Hematopoietic multipotent progenitor cell treated with erythropoietin and hydrocortisone succinate and interleukin-3 and kit ligand, for 15 days (in vitro differentiated cells): Measurements from ENCODE around the gene MROH7.

ENCODE experiments used
- DNase-seq: peaks from one replicate; pipeline ENCODE4 v3.0.0-alpha.2; 2015; ENCODE audit warnings: low spot score

The MROH7 gene

DNA sequence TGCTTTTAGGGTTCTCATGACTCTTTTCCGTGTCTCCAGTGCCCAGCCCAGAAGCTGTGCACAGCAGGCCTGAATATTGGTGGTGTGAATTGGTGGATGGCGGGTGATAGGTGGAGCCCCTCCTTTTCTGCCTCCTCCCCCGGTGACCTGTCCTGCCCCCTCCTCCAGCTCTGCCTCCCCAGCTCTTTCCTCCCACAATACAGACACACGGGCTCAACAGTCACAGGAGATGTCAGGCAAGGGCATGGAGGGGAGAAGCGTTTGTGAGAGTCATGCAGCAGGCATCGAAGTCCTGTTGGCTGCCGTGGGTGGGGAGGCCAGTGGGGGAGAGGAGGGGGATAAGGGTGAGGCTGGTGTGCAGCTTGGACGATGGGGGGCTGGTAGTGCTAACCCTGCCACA lies 56.8 kb downstream of the MROH7 start:
- DNase-seq = no peak

DNA sequence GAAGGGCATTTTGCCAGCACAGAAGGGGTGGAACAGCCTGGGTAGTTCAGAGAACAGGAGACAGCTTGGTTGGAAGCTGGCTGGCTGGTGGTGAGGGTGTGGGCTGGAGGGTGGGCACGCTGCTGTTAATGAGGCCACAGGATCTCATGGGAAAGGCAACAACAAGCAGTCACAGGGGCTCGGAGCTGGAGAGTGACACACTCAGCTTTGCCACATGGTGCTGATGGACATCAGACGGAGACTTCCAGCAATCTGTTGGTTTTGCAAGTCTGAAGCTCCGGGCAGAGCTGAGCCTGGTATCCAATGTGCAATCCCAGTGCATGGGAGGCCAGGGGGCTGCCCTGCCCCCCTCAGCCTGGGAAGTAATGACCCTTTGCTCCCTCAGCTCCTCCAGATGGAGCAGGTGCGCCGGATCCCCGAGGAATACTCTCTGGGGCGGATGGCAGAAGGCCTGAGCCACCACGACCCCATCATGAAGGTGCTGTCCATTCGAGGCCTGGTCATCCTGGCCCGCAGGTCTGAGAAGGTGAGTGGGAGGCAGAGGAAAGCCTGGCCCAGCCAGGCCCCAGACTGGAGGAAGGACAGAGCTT lies 58.4 kb downstream of the MROH7 start:
- no peak for DNase-seq

DNA sequence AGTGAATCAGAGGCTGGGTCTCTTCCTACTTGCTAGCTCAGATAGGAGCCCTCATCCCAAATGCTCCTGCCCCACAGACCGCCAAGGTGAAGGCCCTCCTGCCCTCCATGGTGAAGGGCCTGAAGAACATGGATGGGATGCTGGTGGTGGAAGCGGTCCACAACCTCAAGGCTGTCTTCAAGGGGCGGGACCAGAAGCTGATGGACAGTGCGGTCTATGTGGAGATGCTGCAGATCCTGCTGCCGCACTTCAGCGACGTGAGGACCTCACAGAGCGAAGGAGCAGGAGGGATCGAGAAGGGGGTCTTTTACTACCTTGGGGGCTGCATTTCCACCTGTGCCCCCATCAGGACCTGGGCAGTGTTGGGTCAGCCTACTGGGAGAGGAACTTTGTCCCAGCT lies 59.5 kb downstream of the MROH7 start:
- no peak for DNase-seq

DNA sequence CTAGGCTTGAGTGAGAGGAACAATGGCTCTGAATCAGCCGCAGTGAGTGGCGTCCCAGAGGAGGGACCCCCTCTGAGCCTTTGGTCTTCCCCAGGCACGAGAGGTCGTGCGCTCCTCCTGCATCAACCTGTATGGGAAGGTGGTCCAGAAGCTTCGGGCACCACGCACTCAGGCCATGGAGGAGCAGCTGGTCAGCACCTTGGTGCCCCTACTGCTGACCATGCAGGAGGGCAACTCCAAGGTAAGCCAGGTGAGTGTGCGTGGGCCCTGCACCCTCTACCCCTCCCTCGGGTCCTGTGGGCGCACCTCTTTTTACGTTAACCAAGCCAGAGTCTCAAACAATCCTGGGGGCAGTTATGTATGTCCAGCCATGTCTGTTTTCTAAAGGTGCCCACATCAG lies 60.4 kb downstream of the MROH7 start:
- no peak for DNase-seq

DNA sequence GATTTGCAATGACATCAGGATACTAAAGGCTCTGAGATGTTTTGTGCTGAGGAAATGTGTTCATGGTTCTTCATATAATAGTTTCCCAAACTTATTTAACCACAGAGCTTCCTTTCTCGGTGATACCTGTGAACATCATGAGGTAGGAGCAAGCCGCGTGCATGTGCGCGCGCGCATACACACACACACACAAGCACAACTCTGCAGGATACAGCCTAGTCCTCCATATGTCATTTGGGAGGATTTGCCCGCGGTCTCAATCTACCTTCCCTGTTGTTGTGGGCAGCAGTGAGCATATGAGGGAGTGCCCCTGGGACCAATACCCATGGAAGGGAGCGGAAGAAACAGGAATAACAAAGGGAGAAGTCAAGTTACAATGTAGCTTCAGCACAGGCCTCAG lies 61.9 kb downstream of the MROH7 start:
- no peak for DNase-seq

DNA sequence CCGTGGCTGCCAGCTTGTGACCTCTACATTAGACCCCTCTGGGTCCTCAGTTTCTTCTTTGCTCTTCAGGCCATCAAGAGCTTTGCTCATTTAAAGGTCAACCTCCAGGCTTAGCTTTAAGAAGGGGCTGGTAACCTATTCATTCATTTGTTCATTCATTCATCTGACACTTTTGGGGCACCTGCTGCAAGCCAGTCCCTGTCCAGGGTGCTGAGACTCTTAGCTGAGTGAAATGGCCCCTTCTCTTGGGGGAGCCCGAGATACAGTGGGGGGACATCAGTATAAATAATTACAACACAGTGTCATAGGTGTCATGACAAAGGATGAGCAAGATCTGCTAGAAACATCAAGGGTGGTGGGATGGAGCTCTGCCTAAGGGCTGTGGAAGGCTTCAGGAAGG lies 63.6 kb downstream of the MROH7 start:
- no peak for DNase-seq

DNA sequence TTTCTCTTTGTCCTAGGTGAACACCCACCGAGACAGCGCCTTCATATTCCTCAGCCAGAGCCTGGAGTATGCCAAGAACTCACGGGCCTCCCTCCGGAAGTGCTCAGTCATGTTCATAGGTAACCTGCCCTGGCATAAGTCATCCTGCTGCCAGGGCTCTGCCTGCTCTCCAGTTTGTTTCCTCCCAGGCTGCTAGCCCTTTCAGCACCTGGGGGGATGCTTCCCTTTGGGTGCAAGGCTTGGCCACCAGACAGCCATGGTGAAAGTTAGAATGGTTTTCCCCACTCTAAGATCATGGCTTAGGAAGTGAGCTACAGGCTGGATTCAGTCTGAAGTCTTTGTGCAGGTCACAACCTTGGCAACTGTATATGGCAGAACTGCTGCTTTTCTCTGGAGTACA lies 64.8 kb downstream of the MROH7 start:
- DNase-seq = no peak

DNA sequence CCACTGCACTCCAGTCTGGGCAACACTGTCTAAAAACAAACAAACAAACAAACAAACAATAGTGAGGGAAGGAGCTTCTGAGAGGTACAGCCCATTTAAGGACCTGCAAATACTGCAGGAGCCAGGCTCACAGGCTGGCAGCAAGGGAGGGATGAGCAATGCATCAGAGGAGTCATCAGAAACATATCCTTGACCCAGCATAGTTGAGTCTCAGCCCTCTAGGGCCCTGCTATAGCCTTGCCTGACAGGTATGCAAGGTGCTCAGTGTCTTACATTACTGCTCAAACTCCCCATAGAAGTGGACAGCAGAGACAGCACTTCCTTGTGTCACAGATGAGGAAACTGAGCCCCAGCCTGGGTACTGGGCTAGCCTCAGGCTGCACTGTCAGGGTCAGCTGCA lies 66.8 kb downstream of the MROH7 start:
- DNase-seq = no peak

DNA sequence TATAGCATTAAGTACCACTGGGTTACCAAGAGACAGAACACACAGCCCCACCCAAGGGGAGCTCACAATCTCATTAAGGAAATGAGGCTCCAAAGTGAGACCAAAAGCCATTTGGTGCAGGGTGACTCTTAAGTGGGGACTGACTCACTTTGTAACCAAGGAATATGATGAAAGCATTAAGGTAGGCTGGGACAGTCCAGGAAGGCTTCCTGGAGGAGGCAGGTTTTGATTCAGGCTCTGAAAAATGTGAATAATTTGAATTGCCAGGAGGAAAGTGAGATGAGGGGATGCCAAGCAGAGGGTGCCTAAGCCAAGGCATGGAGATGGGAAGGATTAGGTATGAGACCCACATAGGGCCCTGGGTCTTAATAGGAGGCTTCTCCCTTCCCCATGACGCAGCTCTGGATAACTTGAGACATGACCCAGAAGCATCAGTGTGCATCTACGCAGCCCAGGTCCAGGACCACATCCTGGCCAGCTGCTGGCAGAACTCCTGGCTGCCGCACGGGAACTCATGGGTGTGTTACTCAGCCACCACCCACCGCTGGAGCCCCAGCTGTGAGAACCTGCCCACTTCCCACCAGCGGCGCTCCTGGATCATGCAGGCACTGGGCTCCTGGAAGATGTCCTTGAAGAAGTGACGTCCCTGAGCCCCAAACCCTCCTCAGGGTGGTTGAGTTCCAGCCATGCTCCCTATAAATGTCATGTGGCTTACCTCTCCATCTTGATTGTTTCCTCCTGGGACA lies 68.1 kb downstream of the MROH7 start:
- no peak for DNase-seq

DNA sequence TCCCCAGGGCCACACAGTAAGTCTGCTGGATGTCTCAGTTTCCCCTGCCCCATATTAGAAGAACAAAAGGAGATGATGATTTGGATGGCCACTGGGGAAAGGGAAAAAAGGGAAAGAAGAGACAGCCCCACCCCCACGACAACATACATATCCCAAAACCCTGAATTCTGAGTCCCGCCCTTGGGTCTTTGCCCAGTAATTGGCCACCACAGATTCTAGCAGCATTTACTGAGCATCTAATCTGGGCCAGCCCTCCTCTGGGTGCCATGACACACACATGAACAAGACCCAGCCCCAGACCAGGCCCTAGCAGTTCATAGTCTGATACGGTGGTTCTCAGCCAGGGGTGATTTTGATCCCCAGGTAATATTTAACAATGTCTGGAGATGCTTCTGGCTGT lies 68.8 kb downstream of the MROH7 start:
- DNase-seq = no peak

DNA sequence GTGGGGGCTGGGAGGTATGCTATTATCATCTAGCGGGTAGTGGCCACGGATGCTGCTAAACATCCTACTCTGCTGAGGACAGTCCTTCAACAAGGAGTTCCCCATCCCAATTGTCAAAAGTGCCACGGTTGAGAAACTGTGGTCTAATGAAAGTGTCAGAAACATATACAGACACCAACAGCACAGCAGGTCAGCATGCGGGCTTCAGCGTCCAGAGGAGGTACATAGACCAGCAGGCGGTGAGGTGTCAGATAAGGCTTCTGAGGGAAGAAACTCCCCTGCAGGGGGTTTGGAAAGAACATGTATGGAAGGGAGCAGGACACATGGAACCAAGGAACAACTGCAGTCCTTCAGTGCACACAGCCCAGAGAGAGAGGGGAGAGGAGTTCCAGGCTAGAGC lies 69.3 kb downstream of the MROH7 start:
- no peak for DNase-seq

DNA sequence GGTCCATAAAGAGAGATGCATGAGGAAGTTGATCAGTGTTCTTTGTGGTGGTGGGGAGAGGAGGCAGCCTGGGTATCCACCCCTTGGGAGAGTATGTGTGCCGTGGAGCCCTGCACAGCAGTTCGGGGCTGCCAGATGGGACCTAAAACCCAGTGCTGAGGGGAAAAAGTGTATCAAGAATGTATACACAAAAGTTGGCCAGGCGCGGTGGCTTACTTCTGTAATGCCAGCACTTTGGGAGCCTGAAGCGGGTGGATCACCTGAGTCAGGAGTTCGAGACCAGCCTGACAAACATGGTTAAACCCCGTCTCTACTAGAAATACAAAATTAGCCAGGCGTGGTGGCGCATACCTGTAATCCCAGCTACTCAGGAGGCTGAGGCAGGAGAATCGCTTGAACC lies 70.0 kb downstream of the MROH7 start:
- DNase-seq = no peak

DNA sequence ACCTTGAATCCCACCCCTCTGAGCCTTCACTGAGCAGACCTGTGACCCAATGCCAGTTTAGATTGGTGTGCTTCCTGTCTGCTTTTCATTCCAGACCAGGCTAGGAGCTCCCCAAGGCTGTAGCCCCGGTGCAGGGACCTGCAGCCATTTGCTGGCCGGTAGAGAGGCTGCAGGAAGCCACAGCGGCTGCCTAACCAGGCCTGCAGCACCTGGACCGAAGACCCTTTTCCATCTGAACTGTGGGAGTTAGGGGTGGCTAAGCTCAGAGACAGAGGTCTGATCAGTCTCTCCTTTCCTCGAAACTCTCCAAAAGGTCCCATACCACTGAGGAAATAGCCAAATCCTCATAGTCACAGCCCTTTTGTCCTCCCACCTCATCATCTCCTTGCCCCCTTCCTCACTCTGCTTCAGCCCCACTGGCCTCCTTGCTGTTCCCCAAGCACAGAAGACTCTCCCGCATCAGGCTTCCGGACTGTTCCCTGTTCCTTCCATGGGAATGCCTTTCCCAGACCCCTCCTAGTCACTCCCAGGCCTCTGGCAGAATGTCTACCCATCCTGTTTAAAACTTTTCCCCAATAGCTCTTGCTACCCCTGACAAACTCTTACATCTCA lies 73.4 kb downstream of the MROH7 start:
- no peak for DNase-seq

DNA sequence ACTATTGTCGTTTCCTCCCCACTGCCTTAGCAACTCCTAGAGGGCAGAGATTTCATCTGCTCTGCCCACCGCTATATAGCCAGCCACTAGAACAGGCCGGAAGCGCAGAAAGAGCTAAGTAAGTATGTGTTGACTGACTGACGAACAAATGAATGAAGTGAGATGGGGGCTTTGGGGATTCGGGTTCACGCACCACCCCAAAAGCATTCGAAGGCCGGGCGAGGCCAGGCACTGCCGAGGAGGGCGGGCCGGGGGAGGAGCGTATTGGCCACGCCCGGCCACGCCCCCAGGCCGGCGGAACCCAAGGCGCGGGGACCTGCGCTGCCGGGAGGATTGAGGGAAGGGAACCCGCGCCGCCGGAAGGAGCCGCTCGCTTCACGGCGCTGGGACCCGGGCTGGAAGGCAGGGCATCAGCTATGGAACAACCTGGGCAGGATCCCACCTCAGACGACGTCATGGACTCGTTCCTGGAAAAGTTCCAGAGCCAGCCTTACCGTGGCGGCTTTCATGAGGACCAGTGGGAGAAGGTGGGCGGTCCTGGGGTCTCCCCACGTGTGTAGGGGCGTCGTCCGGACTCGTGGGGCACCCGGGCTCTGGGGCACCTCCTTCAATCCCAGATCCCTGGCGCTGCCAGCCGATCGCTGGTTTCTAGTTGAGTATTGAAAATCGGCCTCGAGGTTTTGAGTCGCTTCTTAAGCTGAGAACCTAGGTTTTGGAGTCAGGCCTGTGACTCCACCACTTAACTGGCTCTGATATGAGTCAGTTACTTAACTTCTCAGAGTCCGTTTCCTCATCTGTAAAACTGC lies 74.1 kb downstream of the MROH7 start, which contains the start of gene TTC4:
Gene TTC4 (plus strand): TSS at position 369 of the 806 bp plus-strand sequence. CDS start 48 bp downstream, at position 417.
- peak; percentile 84 for DNase-seq

DNA sequence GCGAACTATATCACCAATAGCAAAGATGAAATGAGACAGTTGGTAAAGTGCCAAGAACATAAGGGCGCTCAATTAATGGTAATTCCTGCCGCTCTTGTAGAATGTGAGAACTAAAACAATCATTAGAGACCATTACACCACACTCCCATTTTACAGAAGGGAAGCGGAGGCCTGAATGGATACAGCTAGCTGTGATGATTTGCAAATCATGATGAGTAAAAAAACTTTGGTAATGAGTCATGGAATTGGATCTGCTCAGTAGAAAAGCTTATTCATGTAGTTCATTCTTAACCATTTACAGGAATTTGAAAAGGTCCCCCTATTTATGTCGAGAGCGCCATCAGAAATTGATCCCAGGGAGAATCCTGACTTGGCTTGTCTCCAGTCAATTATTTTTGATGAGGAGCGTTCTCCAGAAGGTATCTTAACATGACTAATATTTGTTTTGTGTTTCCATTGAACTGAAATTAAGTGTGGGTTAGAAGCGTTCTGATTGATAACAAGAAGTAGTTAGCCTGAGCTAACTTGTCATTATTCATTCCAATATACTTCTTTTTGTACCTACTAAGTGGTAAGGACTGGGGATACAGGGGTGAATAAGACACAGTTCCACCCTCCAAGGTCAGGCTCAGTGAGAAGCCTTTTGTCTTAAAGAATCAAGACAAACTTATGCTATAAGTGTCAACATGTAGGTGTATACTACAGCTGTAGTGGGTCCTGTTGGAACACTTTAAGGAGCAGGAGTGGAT lies 74.9 kb downstream of the MROH7 start:
- DNase-seq = peak; percentile 62

DNA sequence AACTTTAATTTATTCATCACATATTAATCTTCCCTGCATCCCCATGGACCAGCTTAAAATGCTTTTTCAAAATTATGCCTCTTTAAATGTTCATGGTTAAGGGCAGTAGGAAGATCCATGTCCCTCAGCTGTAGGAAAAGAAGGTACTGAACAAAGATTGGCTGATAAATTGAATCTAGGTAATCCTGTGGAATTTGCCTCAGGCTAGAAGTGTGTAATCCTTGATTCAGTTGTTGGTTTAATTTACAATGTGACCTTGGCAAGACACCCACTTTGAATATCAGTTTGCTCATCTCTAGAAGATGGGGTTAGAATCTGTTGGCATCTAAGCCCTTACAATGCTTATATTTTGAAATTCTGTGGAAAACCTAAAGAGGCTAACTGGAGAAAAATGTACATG lies 80.1 kb downstream of the MROH7 start:
- no peak for DNase-seq

DNA sequence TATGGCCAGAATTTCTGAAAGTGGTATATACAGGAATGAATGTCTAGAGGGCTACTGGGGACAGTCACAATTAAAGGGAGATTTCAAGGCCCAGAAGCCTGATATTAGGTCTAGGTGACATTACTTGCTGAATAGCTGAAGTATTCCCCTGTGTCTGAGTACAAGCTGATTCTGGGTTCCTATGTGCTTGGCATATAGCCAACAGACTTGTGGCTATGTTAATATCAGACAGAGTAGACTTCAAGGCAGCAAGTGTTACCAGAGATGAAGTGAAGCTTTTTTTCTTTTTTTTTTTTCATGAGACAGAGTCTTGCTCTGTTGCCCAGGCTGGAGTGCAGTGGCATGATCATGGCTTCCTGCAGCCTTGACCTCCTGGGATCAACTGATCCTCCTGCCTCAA lies 82.4 kb downstream of the MROH7 start:
- DNase-seq = peak; percentile 16

DNA sequence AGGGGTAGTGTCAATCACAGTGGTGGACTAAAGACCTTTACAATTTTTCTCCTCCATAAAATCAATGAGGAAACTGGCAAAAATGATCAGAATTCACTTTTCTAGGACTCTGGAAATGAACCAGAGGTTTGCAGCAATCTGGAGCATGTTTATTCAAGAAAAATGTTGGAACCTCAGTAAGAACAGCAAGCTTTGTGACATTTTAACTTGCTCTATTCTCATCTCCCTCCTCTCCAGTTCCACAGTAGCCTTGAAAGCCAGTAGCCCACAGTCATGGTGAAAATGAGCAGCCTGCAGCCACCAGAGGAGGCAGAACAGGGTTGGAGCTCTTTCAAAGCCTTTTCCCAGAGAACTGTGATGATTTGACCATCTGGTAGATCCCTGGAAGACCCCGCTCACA lies 83.2 kb downstream of the MROH7 start:
- no peak for DNase-seq

DNA sequence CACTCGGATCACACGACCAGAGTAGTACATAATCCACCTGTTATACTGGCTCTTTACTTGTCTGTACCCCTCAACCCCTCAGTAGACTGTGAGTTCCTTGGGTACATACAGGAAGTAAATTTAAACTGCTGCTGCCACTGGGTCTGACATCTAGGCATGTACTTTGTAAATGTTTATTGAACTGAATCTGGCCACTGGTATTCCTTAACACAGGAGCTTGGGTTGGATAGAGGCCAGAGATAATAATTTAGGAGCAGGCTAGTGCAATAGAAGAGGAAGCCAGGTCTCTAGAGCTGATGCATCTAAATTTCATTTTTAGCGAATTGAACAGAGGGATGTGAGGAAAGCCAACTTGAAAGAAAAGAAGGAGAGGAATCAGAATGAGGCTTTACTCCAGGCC lies 86.4 kb downstream of the MROH7 start:
- no peak for DNase-seq

DNA sequence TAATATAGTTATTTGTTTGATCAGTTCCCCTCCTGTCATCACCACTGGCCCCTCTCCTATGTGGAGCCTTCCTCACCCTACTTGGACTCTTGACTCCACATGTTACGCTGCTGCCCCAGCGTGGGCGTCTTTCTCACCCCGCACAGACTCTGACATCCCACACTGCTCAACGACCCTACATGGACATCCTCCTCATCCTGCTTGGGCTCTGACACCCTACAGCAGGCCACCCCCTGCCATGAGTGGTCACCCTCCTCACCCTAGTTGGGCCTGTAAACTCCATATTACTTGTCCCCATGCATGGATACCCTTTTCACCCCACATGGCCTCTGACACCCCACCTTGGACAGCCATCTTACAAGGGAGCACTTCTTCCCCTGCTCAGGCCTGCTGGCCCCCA lies 95.1 kb downstream of the MROH7 start:
- DNase-seq = no peak

DNA sequence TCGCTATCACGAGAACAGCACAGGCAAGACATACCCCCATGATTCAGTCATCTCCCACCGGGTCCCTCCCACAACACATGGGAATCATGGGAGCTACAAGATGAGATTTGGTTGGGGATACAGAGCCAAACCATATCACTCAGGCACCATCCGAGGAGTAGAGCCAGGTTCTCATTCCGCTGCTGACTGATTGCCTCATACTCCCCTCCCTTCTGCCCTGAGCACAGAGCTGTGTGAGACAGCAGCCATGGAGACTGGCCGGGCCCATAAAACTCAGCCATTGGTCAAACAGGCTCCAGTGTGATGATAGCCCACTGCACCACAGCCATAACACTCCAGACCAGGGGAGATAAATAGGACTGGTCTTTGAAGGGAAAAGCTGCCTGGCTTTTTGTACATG lies 96.7 kb downstream of the MROH7 start:
- no peak for DNase-seq

DNA sequence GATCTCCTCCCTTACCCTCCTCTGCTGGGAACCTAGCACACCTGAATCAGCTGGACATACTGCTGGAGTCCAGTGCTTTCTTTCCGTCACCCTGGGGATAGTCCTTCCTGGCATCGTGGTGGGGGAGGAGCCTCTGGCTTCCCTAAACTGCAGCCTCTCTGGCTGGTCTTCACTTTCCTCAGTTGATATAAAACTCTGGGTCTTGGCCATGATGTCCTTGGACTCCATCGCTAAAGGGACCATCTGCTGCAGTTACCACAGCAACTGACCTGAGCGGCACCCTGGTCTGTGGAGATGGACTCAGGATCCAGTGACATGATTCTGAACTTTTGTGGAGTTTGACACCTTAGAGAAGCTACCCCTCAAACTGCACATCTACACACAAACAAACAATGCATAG lies 99.9 kb downstream of the MROH7 start:
- no peak for DNase-seq
